Hepatocyte (in vitro differentiated cells): ENCODE data around the gene PDZK1IP1.

Experiments used
- EZH2 ChIP-seq: fragments of 200-600 bp; sonication (generic); IDR thresholded peaks from 2 replicates; pipeline ENCODE4 v1.6.1; 2016; ENCODE audit warnings: antibody characterized with exemption, mild to moderate bottlenecking, borderline replicate concordance
- EZH2phosphoT487 ChIP-seq: fragments of 200-600 bp; sonication (generic); IDR thresholded peaks from one replicate; pipeline ENCODE4 v1.6.1; 2018; ENCODE audit warnings: antibody characterized with exemption, mild to moderate bottlenecking, low read depth, moderate library complexity; ENCODE audit not compliant: unreplicated experiment, severe bottlenecking
- TF ChIP-seq, protein P1 (sequence below): fragments of 200-600 bp; sonication (generic); IDR thresholded peaks from 2 replicates; pipeline ENCODE4 v1.5.1; 2016; ENCODE audit warnings: antibody characterized with exemption, mild to moderate bottlenecking; ENCODE audit not compliant: poor library complexity

DNA sequence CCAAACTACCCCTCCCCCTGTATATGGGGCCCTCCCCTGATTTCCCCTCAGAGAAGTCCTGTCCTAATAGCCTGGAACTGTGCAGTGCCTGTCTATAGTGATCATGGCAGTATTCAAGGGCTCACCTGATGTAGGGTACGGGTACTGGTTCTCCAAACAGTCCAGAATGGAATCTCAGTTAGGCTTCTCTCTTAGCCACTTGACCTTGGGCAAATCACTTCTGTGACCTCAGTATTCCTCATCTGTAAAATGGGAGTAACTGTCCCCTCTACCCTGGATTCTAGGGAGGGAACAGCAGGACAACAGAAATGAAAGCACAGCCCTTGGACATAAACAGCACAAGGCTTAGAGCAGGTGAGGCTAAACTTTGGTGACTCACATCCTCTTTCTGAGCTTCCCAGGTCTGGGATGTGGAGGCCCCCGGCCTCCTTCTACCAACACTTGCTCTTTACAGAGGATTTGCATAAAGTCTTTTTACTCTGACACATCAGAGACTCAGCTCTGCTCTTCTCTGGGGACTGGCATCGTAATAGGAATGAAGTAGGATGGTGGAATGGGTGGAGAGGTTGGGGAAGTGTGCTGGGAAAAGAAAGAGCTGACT lies 20.0 kb upstream of the PDZK1IP1 start:
- TF ChIP-seq, protein P1, sequence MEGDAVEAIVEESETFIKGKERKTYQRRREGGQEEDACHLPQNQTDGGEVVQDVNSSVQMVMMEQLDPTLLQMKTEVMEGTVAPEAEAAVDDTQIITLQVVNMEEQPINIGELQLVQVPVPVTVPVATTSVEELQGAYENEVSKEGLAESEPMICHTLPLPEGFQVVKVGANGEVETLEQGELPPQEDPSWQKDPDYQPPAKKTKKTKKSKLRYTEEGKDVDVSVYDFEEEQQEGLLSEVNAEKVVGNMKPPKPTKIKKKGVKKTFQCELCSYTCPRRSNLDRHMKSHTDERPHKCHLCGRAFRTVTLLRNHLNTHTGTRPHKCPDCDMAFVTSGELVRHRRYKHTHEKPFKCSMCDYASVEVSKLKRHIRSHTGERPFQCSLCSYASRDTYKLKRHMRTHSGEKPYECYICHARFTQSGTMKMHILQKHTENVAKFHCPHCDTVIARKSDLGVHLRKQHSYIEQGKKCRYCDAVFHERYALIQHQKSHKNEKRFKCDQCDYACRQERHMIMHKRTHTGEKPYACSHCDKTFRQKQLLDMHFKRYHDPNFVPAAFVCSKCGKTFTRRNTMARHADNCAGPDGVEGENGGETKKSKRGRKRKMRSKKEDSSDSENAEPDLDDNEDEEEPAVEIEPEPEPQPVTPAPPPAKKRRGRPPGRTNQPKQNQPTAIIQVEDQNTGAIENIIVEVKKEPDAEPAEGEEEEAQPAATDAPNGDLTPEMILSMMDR, result no peak
- TF ChIP-seq EZH2, result no peak
- TF ChIP-seq EZH2phosphoT487, result no peak
